KMS-11 (cell line): Measurements from ENCODE around the gene PTPN4.

ENCODE experiments used
- H2AFZ ChIP-seq: fragments of 200-600 bp; sonication (generic); 2 replicates; pipeline ENCODE4 v1.6.1; 2016; ENCODE audit warnings: antibody characterized with exemption, mixed run types, low read depth
- H3K27ac ChIP-seq: fragments of 200-600 bp; sonication (generic); 2 replicates; pipeline ENCODE4 v1.6.1; 2016; ENCODE audit warnings: mild to moderate bottlenecking, mixed run types
- H3K27me3 ChIP-seq: fragments of 200-600 bp; sonication (generic); 2 replicates; pipeline ENCODE4 v1.6.1; 2017; ENCODE audit warnings: mild to moderate bottlenecking, low read depth, mixed run types, moderate library complexity; ENCODE audit not compliant: insufficient read depth
- H3K36me3 ChIP-seq: fragments of 200-600 bp; sonication (generic); 2 replicates; pipeline ENCODE4 v1.6.1; 2017; ENCODE audit warnings: mild to moderate bottlenecking, mixed run types; ENCODE audit not compliant: insufficient read depth
- H3K4me1 ChIP-seq: fragments of 200-600 bp; sonication (generic); 2 replicates; pipeline ENCODE4 v1.6.1; 2016; ENCODE audit warnings: mild to moderate bottlenecking, low read depth, mixed run types; ENCODE audit not compliant: poor library complexity, severe bottlenecking
- H3K4me2 ChIP-seq: fragments of 200-600 bp; sonication (generic); 2 replicates; pipeline ENCODE4 v1.7.0; 2016; ENCODE audit warnings: mild to moderate bottlenecking, mixed run types
- H3K4me3 ChIP-seq: fragments of 200-600 bp; sonication (generic); IDR thresholded peaks from 2 replicates; pipeline ENCODE4 v1.6.1; 2017; ENCODE audit warnings: low read depth, low read length, mixed read lengths; ENCODE audit not compliant: insufficient read depth
- H3K79me2 ChIP-seq: fragments of 200-600 bp; sonication (generic); 2 replicates; pipeline ENCODE4 v1.6.1; 2016; ENCODE audit warnings: low read depth, mixed run types; ENCODE audit not compliant: insufficient read depth
- H3K9ac ChIP-seq: fragments of 200-600 bp; sonication (generic); 2 replicates; pipeline ENCODE4 v1.6.1; 2016; ENCODE audit warnings: mild to moderate bottlenecking, mixed run types
- H4K20me1 ChIP-seq: fragments of 200-600 bp; sonication (generic); 2 replicates; pipeline ENCODE4 v1.6.1; 2016; ENCODE audit warnings: mild to moderate bottlenecking, mixed run types; ENCODE audit not compliant: insufficient read depth
- CTCF ChIP-seq: fragments of 200-600 bp; sonication (generic); conservative IDR thresholded peaks from 2 replicates; pipeline ENCODE4 v1.6.1; 2017; ENCODE audit warnings: low read depth, mild to moderate bottlenecking, antibody characterized with exemption, low read length, moderate library complexity, mixed read lengths

Gene PTPN4

GRCh38 chr2:119782308-119783027 lies 22.7 kb downstream of the PTPN4 start:
- Histone ChIP-seq H4K20me1 (no peaks in the 10 kb centered on the region), H3K4me2 (no peak overlapping the region), H3K27me3 (no peaks in the 10 kb centered on the region), H3K4me1 (no peaks in the 10 kb centered on the region), H3K9ac (no peak overlapping the region), H3K79me2 (peaks cover 10% of the 10 kb centered on the region; the same call in 1 of the 2 replicates), H3K36me3 (no peaks in the 10 kb centered on the region), H3K4me3 (no peak overlapping the region), H3K27ac (no peak overlapping the region), H2AFZ (no peak overlapping the region)
- TF ChIP-seq CTCF = no peak

- Histone ChIP-seq H2AFZ (no peak overlapping the region), H3K27me3 (no peaks in the 10 kb centered on the region), H3K4me1 (peaks cover 14% of the 10 kb centered on the region), H4K20me1 (no peaks in the 10 kb centered on the region), H3K4me2 (no peak overlapping the region), H3K27ac (no peak overlapping the region), H3K79me2 (peaks cover 32% of the 10 kb centered on the region), H3K4me3 (no peak overlapping the region), H3K9ac (no peak overlapping the region), H3K36me3 (no peaks in the 10 kb centered on the region)
- no peak for TF ChIP-seq CTCF
Measured at GRCh38 chr2:119784876-119785275, 25.2 kb downstream of the PTPN4 start.

- Histone ChIP-seq H3K27ac (no peak overlapping the region), H2AFZ (no peak overlapping the region), H3K36me3 (no peaks in the 10 kb centered on the region), H3K27me3 (no peaks in the 10 kb centered on the region), H3K79me2 (peaks cover 36% of the 10 kb centered on the region), H4K20me1 (no peaks in the 10 kb centered on the region), H3K9ac (no peak overlapping the region), H3K4me1 (peaks cover 15% of the 10 kb centered on the region), H3K4me2 (no peak overlapping the region), H3K4me3 (no peak overlapping the region)
- no peak for TF ChIP-seq CTCF
Measured at GRCh38 chr2:119786295-119786694, 26.6 kb downstream of the PTPN4 start.

DNA sequence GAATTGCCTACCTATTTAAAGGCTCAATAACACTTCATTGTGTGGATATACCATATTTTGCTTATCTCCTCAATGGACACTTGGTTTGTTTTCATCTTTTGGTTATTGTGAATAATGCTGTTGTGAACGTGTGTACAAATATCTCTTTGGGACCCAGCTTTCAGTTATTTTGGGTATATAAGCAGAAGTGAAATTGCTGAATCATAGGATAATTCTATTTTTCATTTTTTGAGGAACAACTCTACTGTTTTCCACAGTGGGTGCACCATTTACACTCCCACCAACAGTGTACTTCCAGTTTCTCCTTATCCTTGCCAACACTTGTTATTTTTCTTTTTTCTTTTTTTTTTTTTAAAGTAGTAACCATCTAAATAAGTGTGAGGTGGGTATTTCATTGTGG lies 29.0 kb downstream of the PTPN4 start:
- Histone ChIP-seq H4K20me1 (no peaks in the 10 kb centered on the region), H3K9ac (no peak overlapping the region), H3K4me2 (no peak overlapping the region), H3K4me3 (no peak overlapping the region), H2AFZ (no peak overlapping the region), H3K4me1 (peaks cover 15% of the 10 kb centered on the region), H3K79me2 (peaks cover 41% of the 10 kb centered on the region), H3K27ac (no peak overlapping the region), H3K27me3 (no peaks in the 10 kb centered on the region), H3K36me3 (no peaks in the 10 kb centered on the region)
- no peak for TF ChIP-seq CTCF
